ENCODE measurements around the gene DRAM1. TPM values are rescaled to one million over a fixed set of nuclear protein-coding genes. Genes with fewer than 3 reads are reported as not detected.
A peak's percentile ranks its signal among the peaks of the same experiment; 100 is the strongest.

The DRAM1 gene
- polyA plus RNA-seq, 1 of the 3 experiments (the other 2 are of a cell fraction), result 37.4 TPM

GRCh38 chr12:101830367-101831325 lies 46.7 kb upstream of the DRAM1 start, which contains the start of gene GNPTAB:
TSS of gene GNPTAB (minus strand) at chr12:101830959. CDS start at chr12:101830675, 284 bp downstream.
- WGBS (ENCODE audit: low lambda C conversion rate), result under 1% methylated on average over 31 of the region's 96 CpGs
- H3K9me3 ChIP-seq, result no peaks in the 10 kb centered on the region
- H3K36me3 ChIP-seq (replicated peaks in 1 of 2; ENCODE audit: control insufficient read depth in 1 of 2, insufficient read depth in 2 of 2, low read length in 1 of 2), result no peaks in the 10 kb centered on the region
- peaks cover 18% of the 10 kb centered on the region for H3K79me2 ChIP-seq (ENCODE audit: insufficient read depth)
- H3K27me3 ChIP-seq (ENCODE audit: insufficient read depth), result no peaks in the 10 kb centered on the region
- peaks cover 3 to 8% of the 10 kb centered on the region in 2 experiments; a peak in 2 of 4 replicates for H3K4me1 ChIP-seq (ENCODE audit: control insufficient read depth in 1 of 2, insufficient read depth in 2 of 2, low read depth in 1 of 2, low read length in 1 of 2)
- peak within 1 kb of the TSS in 1 of 2 experiments; percentile 51; a peak in 2 of 4 replicates for H3K27ac ChIP-seq (ENCODE audit: low read depth in 2 of 2, low read length in 1 of 2)
- peak within 1 kb of the TSS; percentile 96 for H3K4me2 ChIP-seq
- H3K4me3 ChIP-seq (ENCODE audit: low read depth in 2 of 2, low read length in 1 of 2), result peak within 1 kb of the TSS; percentile 86 to 98
- H3F3A ChIP-seq (replicated peaks; ENCODE audit: insufficient read depth), result peaks cover 4% of the 10 kb centered on the region
- ChIA-PET CTCF (interaction anchor here (0.6 to 5.1 kb wide), 26 partner anchors 10 to 1756 kb away, joined by 3 to 40 read pairs (median 4); partner anchors contain the start of gene STAB2), POLR2A (no interaction called here)
- DNase-seq, result peak; percentile 98
- no peaks in the 10 kb centered on the region for H4K20me1 ChIP-seq (ENCODE audit: insufficient read depth)
- peak within 1 kb of the TSS; percentile 99 for H2AFZ ChIP-seq (ENCODE audit: low read depth)
- peak within 1 kb of the TSS; percentile 85 for H3K9ac ChIP-seq
- H3K9me2 ChIP-seq, result no peaks in the 10 kb centered on the region
- TF ChIP-seq TEAD4 (IDR thresholded peaks at IDR 0.05; ENCODE audit: borderline replicate concordance, insufficient read depth) (no peak), ZBTB33 (IDR thresholded peaks at IDR 0.05; ENCODE audit: borderline replicate concordance, low read depth) (no peak), NRF1 (IDR thresholded peaks at IDR 0.05; ENCODE audit: low read depth, low read length) (peak; percentile 95), RAD21 (IDR thresholded peaks at IDR 0.05; ENCODE audit: low read length) (peak; percentile 54; the same call in 1 of the 2 replicates), RXRA (IDR thresholded peaks at IDR 0.05; ENCODE audit: borderline replicate concordance, low read depth) (no peak), YY1 (IDR thresholded peaks at IDR 0.05; ENCODE audit: low read depth) (no peak), MEF2A (IDR thresholded peaks at IDR 0.05; ENCODE audit: borderline replicate concordance, low read depth) (no peak), SIN3A (IDR thresholded peaks at IDR 0.05; ENCODE audit: borderline replicate concordance, low read depth, low read length) (peak; percentile 41; the same call in 1 of the 2 replicates), MAX (IDR thresholded peaks at IDR 0.05; ENCODE audit: low read depth) (peak; percentile 44), TCF12 (IDR thresholded peaks at IDR 0.05) (no peak), RFX5 (IDR thresholded peaks at IDR 0.05; ENCODE audit: low read length) (no peak), GABPA (IDR thresholded peaks at IDR 0.05; ENCODE audit: low read depth) (no peak), GATA2 (CRISPR knock-in tag; IDR thresholded peaks at IDR 0.05) (no peak), EZH2phosphoT487 (IDR thresholded peaks at IDR 0.05; ENCODE audit: borderline replicate concordance, low read depth) (no peak), NFIC (IDR thresholded peaks at IDR 0.05; ENCODE audit: borderline replicate concordance) (peak; percentile 24; the same call in 1 of the 2 replicates), CHD2 (IDR thresholded peaks at IDR 0.05; ENCODE audit: low read length, partially characterized antibody) (peak; percentile 44), EP300 (IDR thresholded peaks at IDR 0.05; ENCODE audit: borderline replicate concordance in 1 of 2, low read depth in 1 of 2, low read length in 1 of 2) (no peak; a peak in 1 of 4 replicates), REST (IDR thresholded peaks at IDR 0.05; ENCODE audit: low read depth, low read length) (no peak), SMC3 (IDR thresholded peaks at IDR 0.05; ENCODE audit: low read depth, low read length) (peak; percentile 67), MXI1 (IDR thresholded peaks at IDR 0.05; ENCODE audit: low read depth, low read length) (peak; percentile 58)
- TF ChIP-seq, protein P1, sequence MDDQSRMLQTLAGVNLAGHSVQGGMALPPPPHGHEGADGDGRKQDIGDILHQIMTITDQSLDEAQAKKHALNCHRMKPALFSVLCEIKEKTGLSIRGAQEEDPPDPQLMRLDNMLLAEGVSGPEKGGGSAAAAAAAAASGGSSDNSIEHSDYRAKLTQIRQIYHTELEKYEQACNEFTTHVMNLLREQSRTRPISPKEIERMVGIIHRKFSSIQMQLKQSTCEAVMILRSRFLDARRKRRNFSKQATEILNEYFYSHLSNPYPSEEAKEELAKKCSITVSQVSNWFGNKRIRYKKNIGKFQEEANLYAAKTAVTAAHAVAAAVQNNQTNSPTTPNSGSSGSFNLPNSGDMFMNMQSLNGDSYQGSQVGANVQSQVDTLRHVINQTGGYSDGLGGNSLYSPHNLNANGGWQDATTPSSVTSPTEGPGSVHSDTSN (IDR thresholded peaks at IDR 0.05), result no peak
- TF ChIP-seq, protein P2, sequence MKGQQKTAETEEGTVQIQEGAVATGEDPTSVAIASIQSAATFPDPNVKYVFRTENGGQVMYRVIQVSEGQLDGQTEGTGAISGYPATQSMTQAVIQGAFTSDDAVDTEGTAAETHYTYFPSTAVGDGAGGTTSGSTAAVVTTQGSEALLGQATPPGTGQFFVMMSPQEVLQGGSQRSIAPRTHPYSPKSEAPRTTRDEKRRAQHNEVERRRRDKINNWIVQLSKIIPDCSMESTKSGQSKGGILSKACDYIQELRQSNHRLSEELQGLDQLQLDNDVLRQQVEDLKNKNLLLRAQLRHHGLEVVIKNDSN (IDR thresholded peaks at IDR 0.05; ENCODE audit: borderline replicate concordance, low read depth), result no peak
- TF ChIP-seq, protein P3, sequence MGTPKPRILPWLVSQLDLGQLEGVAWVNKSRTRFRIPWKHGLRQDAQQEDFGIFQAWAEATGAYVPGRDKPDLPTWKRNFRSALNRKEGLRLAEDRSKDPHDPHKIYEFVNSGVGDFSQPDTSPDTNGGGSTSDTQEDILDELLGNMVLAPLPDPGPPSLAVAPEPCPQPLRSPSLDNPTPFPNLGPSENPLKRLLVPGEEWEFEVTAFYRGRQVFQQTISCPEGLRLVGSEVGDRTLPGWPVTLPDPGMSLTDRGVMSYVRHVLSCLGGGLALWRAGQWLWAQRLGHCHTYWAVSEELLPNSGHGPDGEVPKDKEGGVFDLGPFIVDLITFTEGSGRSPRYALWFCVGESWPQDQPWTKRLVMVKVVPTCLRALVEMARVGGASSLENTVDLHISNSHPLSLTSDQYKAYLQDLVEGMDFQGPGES (IDR thresholded peaks at IDR 0.05; ENCODE audit: low read depth, low read length), result no peak

Data from SK-N-SH (cell line).